GM18526 (cell line): Measurements from ENCODE around the gene CD2AP.

Source experiments
- POLR2A ChIP-seq: IDR thresholded peaks from 3 replicates; pipeline ENCODE4 v1.6.1; 2011; ENCODE audit not compliant: insufficient read length; ENCODE audit errors: extremely low read depth

Gene CD2AP

DNA sequence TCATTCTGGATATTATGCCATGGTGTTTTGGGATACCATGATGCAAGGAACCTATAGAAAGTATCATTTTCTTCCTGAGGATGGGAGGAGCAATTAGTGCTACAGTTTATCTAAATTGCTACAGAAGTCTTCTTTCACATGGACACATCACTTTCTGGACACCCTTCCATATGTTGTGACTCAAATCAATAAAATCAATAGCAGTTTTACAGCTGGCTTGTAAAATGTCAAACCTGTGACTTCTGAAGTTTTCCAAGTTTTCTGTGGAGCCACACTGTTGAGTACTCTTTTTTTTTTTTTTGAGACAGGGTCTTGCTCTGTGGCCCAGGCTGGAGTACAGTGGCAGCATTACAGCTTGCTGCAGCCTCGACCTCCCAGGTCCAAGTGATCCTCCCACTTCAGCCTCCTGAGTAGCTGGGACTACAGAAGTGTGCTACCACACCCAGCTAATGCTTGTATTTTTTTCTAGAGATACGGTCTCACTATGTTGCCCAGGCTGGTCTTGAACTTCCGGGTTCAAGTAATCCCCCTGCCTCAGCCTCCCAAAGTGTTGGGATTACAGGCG is 24.1 kb upstream of the CD2AP start:
- TF ChIP-seq POLR2A = no peak

DNA sequence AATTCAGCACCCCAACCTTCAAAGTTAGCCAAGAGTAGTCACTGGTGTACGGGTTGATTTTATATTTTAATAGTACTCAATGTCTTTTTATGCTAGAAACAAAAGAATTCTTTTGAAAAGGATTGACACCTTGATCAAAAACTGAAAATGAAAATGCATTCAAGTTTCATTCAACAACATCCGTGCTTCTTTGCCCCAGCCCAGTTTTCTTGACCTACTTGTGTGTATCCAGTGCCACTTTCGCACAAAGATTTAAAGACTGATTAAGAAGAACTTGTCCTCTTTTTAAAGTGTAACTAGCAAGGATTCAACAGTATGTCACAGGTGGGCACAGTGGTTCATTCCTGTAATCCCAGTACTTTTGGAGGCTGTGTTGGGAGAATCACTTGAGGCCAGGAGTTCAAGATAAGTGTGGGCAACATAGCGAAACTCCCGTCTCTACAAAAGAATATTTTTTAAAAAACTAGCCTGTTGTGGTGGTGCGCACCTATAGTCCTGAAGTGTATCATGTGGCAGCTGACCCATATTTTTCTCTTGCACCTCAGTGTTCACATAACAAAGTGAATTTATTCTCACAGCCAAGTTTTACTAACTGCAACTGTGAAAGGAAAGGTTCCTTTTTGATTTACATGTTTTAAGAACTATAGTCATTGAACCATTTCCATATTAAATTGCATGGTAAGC is 22.7 kb upstream of the CD2AP start:
- no peak for TF ChIP-seq POLR2A

DNA sequence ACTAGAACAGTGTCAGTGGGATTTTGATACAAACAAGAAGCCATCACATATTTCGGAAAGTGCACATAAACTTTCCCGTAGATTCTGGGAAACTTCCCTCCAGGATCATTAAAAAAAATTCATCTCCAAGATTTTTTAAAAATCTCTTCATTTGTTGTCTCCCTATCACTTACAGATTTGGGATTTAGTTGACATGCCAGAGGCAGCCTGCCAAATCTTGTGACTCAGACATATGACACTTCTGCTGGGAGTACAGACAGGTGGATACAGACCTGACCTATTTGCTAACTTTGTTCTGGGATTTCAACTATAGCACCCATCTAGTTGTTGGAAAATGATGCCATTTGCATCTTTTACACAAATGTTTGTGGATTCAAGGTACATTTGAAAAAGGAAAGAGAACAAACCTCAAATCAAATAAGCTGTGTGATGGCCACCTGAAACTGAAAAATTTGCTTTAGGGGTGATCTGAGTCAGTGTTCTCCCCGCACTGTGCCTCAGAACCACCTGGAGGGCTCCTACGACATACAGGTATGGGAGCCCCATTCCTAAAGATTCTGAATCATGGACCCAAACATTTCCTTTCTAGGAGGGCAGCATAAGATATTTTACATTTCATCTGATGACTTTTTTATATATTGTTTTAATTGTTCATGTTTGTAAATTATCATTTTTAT is 21.9 kb upstream of the CD2AP start:
- no peak for TF ChIP-seq POLR2A

DNA sequence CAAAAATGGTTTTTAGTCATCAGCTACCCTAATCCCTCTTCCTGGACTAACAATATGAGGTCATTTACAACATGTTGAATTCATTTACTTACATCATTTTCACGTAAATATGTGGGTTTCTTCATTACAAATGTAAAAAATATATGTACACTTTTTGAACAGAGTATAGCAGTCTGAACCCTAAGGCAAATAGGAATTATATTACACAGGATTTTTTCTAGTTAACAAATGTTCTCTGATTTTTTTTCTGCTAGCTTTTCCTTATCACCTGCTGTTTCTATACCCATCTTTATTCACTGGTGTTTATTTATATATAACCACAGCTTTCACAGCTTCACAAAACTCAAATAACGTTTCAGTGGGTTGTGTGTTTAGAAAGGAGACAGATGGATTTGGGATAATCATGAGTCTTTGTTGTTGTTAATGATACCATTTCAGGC is 21.0 kb upstream of the CD2AP start:
- no peak for TF ChIP-seq POLR2A

DNA sequence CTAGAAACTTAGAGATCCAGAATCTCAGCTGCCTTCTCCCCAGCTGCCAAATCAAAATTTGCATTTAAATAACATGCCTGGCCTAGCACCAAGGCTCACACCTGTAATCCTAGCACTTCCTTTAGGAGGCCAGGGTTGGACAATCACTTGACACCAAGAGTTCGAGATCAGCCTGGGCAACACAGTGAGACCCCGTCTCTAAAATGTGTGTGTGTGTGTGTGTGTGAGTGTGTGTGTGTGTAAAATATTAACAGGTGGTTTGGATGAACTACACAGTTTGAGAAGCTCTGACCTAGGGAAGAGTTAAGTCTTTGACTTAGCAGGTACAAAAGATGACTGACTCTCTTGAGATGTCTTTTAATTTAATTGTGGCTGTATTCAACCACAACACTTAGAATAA is 20.2 kb upstream of the CD2AP start:
- no peak for TF ChIP-seq POLR2A

DNA sequence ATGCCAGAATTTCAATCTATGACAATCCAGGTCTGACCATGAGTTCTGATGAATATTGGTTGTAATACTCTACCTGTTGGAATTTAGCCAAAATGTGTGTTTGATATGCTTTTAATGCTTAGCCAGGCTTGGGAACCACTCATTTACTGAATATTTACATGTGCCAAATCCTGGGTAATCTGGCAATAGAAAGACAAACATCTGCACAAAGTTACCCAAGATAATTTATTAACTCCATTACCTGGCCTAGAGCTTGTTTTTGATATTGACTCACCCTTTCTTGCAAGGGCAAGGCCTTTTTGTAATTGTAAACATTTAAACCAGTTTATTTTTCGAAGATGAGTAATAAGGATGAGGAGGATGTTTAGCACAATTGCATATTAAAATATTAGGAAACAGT is 13.5 kb upstream of the CD2AP start:
- no peak for TF ChIP-seq POLR2A

DNA sequence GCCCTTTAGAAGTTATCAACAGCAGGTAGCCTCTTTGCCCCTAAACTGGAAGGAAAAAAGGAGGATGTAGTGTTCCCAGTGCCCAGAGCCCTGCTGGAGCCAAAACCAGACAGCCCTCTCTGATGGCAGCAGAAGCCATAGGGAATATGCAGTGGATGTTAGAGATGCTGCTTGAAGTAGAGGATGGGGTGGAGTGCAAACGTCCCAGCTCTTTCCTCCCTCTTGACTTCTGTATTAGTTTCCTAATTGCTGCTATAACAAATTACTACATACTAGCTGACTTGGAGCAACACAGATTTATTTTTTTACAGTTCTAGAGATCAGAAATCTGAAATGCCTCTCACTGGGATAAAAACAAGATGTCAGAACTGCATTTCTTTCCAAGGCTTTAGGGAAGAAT is 12.5 kb upstream of the CD2AP start:
- no peak for TF ChIP-seq POLR2A

DNA sequence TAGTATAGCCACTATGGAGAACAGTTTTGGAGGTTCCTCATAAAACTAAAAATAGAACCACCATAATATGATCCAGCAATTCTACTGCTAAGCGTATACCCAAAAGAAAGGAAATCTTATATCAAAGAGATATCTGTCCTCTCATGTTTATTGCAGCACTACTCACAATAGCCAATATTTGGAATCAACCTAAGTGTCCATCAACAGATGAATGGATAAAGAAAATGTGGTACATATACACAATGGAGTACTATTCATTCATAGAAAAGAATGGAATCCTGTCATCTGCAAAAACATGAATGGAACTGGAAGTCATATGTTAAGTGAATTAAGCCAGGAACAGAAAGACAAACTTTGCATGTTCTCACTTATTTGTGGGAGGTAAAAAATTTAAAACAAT is 5.7 kb upstream of the CD2AP start:
- no peak for TF ChIP-seq POLR2A

DNA sequence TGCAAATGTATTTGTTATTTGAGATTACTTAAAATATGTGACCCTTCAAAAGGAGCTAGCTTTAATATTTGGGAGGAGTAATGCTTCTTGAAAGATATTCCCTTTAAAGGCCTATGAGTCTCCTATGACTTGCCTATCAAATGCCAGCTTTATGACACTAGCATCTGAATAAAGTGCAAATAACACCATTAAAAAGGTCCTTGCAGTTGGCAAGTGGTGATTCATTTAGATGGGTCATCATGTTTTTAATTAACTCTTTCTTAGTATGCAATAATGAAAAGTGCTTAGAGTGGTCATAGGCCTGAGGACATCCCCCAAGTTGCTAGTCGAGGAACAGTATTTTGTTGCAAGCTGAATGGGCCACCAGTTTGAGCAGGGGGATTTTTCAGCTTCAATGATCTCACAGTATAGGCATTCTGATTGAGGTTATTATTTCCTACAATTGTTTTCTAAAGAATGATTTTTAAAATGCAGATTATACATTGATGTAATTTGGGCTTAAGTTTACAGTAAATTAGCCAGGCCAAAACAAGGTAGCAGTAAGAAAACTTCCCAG is 3.7 kb upstream of the CD2AP start:
- TF ChIP-seq POLR2A = no peak

DNA sequence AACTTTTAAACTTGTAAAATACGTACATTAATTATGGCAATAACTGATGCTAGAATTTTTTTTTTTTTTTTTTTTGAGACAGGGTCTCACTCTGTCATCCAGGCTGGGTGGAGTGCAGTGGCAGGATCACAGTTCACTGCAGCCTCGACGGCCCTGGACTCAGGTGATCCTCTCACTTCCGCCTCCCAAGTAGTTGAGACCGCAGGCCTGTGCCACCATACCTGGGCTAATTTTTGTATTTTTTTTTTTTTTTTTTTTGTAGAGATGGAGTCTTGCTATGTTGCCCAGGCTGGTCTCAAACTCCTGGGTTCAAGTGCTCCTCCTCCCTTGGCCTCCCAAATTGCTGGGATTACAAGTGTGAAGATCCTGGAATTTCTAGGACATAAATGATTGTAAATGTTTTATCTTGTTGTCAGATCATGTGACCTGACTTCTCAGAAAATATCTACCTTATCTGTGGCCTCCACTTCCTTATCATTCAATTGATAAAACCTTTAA is 2.2 kb upstream of the CD2AP start:
- no peak for TF ChIP-seq POLR2A

DNA sequence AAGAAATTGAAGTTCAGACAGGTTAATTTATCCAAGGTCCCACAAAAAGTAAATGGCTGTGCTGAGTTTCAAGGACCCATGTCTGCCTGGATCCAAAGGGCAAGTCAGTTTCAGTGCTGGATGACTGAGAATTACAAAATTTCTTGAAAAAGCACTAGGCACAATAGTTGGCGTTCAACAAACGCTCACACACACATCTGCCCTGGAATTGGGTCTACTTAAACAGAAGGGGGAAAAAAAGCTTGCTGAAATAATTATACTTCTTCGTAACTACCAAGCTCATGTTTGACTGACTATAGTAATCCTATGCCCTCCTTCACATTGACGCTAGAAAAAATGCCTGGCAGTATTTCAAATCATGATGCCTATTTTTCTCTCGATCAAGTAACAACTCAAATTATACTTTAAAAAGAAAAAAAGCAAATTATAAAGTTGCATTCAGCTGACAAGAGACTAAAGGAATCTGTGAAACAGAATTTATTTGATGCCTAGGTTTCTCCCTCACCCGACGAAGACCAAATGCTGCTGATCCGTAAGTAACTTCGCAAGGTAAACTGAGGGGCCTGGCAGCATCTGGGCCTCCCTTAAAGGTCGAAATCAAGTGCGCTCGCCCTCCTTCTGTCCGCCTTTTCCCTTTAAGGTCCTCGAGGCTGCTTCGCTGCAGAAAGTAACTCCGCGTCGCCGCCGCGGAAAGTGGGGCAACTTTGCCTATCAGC is 650 bp upstream of the CD2AP start:
- TF ChIP-seq POLR2A = no peak

DNA sequence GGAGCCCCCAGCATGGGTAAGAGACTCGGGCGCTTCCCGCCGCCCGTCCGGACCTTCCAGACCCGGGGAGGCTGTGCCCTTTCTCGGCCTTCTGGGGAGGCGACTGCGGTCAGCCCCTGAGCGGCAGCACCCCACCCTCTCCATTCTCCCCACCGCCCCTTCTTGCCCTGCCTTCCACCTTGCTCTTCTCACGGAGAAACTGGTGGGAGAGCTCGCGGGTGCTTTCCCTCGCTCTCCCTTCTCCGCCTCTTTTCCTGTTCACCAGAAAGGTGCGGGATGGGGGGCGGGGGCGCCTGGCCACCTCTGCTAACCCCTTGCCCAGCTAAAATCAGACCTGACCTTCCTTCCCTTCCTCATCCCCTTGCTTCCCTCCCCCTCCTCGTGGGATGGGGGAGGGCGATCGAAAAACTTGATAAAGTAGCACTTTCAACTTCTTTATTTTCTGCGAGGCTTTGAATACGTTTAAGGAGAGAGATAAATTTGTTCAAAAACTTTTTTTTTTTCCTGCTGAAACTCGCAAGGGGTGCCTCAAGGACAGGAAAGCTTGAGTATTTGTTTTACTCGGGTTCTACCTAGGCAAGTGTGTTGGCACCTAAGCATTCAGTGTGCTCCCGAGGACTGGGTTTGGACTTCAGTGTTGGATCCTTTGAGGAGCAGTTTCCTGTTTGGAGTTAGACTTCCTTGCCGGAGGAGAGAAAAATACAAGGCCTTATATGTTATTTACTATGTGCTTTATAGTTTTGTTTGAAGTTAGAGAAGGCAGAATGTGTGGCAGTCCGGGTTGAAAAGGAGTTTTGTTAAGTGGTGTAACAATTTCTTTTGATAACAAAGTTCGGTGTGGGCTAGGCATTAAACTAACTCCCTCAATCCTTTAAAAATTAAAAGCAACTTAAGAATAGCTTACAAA is 897 bp downstream of the CD2AP start:
- no peak for TF ChIP-seq POLR2A

DNA sequence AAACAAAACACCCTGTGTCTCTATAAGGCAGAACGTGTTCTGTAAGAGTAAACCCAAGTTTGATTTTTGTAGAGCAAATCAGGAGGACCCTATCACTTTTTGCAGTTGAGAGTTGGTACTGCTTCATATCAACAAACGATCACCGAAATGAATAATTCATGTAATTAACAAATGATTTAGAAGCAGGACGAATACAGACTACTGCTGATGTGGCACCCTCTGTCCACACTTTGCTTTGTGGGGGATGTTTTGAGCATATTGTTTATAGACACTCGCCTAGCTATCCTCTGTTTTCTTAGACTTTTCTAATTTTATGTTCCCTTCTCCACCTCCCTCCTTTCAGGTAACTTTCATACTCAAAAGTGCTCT is 1.5 kb downstream of the CD2AP start:
- no peak for TF ChIP-seq POLR2A

DNA sequence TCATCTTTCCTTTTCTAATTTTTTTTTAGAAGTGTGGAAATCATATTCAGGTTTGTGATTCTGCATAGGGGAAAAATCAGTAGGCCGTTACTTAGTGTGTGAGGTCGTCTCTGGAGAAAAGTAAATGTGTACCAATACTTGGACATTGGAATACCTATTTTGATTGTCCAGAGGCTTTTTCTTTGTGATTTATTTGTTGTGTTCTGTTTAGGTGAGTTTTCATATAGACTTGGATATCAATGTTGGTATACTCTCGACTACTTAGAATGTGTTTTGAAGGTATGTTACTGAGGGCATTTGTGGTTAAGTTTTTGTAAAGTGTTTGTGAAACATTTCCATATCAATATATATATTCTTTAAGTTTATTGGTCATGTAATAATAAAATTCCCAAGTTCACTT is 2.3 kb downstream of the CD2AP start:
- TF ChIP-seq POLR2A = no peak

DNA sequence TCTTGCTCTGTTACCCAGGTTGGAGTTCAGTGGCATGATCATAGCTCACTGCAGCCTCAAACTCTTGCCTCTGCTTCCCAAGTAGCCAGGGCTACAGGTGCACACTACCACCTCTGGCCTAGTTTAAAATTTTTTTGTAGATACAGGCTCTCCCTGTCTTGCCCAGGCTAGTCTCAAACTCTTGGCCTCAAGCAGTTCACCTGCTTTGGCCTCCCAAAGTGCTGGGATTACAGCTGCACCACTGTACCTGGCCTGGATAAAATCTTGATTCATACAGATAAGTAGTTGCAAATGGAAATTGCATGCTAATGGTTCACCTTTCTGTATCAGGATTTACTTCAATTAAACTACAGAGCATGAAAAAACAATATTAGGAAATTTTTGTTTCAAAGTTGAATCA is 4.2 kb downstream of the CD2AP start:
- no peak for TF ChIP-seq POLR2A
